ENCODE results near the gene NEK8.

GRCh38 chr17:28741358-28742349 lies 13.1 kb downstream of the NEK8 start:
- no peak for TF ChIP-seq GATA2 (IDR thresholded peaks at IDR 0.05; ENCODE audit: low read depth, low read length)
- TF ChIP-seq GATA3 (IDR thresholded peaks at IDR 0.05; ENCODE audit: low read depth, low read length), result no peak

All from SH-SY5Y (cell line).